ENCODE data around the gene PROSER3. TPM values are rescaled to one million over a fixed set of nuclear protein-coding genes. Genes with fewer than 3 reads are reported as not detected.

The PROSER3 gene
- total RNA-seq, 1 donor from 2014 or later, result 15.0 TPM

- no peak for DNase-seq (ENCODE audit: low spot score)
- TF ChIP-seq CTCF (IDR thresholded peaks at IDR 0.05; ENCODE audit: unreplicated experiment), result no peak
- H3K4me3 Mint-ChIP-seq (ENCODE audit: unreplicated experiment), result peak overlapping the region; percentile 38
- H3K27me3 Mint-ChIP-seq (ENCODE audit: unreplicated experiment), result peaks cover 21% of the 10 kb centered on the region
- H3K9me3 Mint-ChIP-seq (ENCODE audit: unreplicated experiment), result no peaks in the 10 kb centered on the region
- peaks cover 69% of the 10 kb centered on the region for H3K36me3 Mint-ChIP-seq (ENCODE audit: low read depth, unreplicated experiment)
- peak overlapping the region; percentile 9 for H3K27ac Mint-ChIP-seq (ENCODE audit: unreplicated experiment)
- no peaks in the 10 kb centered on the region for H3K4me1 Mint-ChIP-seq (ENCODE audit: unreplicated experiment)
Observed at GRCh38 chr19:35730326-35730725, 27.6 kb upstream of the PROSER3 start.

GRCh38 chr19:35731353-35731752 lies 26.6 kb upstream of the PROSER3 start:
- H3K4me1 Mint-ChIP-seq (ENCODE audit: unreplicated experiment), result no peaks in the 10 kb centered on the region
- H3K9me3 Mint-ChIP-seq (ENCODE audit: unreplicated experiment), result no peaks in the 10 kb centered on the region
- H3K4me3 Mint-ChIP-seq (ENCODE audit: unreplicated experiment), result peak overlapping the region; percentile 25
- DNase-seq (ENCODE audit: low spot score), result no peak
- peaks cover 24% of the 10 kb centered on the region for H3K27me3 Mint-ChIP-seq (ENCODE audit: unreplicated experiment)
- H3K36me3 Mint-ChIP-seq (ENCODE audit: low read depth, unreplicated experiment), result peaks cover 68% of the 10 kb centered on the region
- TF ChIP-seq CTCF (IDR thresholded peaks at IDR 0.05; ENCODE audit: unreplicated experiment), result no peak
- no peak overlapping the region for H3K27ac Mint-ChIP-seq (ENCODE audit: unreplicated experiment)

GRCh38 chr19:35731779-35732405 lies 26.1 kb upstream of the PROSER3 start:
- Mint-ChIP-seq H3K4me1 (ENCODE audit: unreplicated experiment) (no peaks in the 10 kb centered on the region), H3K9me3 (ENCODE audit: unreplicated experiment) (no peaks in the 10 kb centered on the region), H3K27ac (ENCODE audit: unreplicated experiment) (no peak overlapping the region), H3K4me3 (ENCODE audit: unreplicated experiment) (peak overlapping the region; percentile 25), H3K36me3 (ENCODE audit: low read depth, unreplicated experiment) (peaks cover 68% of the 10 kb centered on the region), H3K27me3 (ENCODE audit: unreplicated experiment) (peaks cover 25% of the 10 kb centered on the region)
- DNase-seq (ENCODE audit: low spot score), result no peak
- no peak for TF ChIP-seq CTCF (IDR thresholded peaks at IDR 0.05; ENCODE audit: unreplicated experiment)

GRCh38 chr19:35732540-35733179 lies 25.3 kb upstream of the PROSER3 start:
- no peak overlapping the region for H3K27ac Mint-ChIP-seq (ENCODE audit: unreplicated experiment)
- H3K4me3 Mint-ChIP-seq (ENCODE audit: unreplicated experiment), result no peak overlapping the region
- H3K9me3 Mint-ChIP-seq (ENCODE audit: unreplicated experiment), result no peaks in the 10 kb centered on the region
- peaks cover 25% of the 10 kb centered on the region for H3K27me3 Mint-ChIP-seq (ENCODE audit: unreplicated experiment)
- peaks cover 64% of the 10 kb centered on the region for H3K36me3 Mint-ChIP-seq (ENCODE audit: low read depth, unreplicated experiment)
- no peak for DNase-seq (ENCODE audit: low spot score)
- no peaks in the 10 kb centered on the region for H3K4me1 Mint-ChIP-seq (ENCODE audit: unreplicated experiment)
- no peak for TF ChIP-seq CTCF (IDR thresholded peaks at IDR 0.05; ENCODE audit: unreplicated experiment)

All from endothelial cell (in vitro differentiated cells).